Cardiac septum (tissue), 1 donor: ENCODE results near the gene DNM3. TPM values are rescaled to one million over a fixed set of nuclear protein-coding genes. Genes with fewer than 3 reads are reported as not detected.

Source experiments
- DNase-seq: peaks from one replicate; pipeline ENCODE4 v3.0.0-alpha.2; 2020; ENCODE audit warnings: low spot score
- intact Hi-C: fragments of 100-400 bp; cut with DNase I; formaldehyde crosslinking; loops from one replicate; pipeline ENCODE4 v1.14.0; 2022
- total RNA-seq: library from RNA; stranded (reverse); fragmentation: NEBNext Ultra II Directional; extraction: Animal tissue kit (Norgen Biotek cat#: 25700); gene quantifications from one replicate; pipeline ENCODE4 v1.2.1, GENCODE V29; 2021
- donor health status: DM: no; HTN: no; CAD: no.

DNM3 gene
- total RNA-seq, 1 donor from 2014 or later: 2.4 TPM

DNA sequence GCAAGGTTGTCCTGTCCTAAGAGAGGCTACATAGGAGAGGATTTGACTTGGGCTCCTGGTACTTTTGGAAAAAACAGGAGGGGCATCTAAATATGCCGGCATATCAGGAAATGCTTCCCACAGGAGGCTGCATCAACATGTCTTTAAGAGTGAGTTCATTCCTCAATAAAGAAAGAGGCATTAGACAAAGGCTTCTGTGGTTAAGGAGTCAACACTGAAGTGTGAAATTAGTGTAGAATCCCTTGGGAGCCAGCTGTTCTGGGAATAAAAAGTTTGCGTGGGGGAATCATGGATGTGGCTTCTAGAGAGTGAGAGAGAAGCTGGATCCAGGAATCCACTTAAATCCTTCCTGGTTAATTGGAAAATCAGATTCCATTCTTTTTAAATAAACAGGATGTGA lies 69.5 kb downstream of the DNM3 start:
- no peak for DNase-seq
- intact Hi-C loops: no loop called here

- DNase-seq: no peak
- intact Hi-C loops: no loop called here
Measured at GRCh38 chr1:171911506-171911905, 70.2 kb downstream of the DNM3 start.

DNA sequence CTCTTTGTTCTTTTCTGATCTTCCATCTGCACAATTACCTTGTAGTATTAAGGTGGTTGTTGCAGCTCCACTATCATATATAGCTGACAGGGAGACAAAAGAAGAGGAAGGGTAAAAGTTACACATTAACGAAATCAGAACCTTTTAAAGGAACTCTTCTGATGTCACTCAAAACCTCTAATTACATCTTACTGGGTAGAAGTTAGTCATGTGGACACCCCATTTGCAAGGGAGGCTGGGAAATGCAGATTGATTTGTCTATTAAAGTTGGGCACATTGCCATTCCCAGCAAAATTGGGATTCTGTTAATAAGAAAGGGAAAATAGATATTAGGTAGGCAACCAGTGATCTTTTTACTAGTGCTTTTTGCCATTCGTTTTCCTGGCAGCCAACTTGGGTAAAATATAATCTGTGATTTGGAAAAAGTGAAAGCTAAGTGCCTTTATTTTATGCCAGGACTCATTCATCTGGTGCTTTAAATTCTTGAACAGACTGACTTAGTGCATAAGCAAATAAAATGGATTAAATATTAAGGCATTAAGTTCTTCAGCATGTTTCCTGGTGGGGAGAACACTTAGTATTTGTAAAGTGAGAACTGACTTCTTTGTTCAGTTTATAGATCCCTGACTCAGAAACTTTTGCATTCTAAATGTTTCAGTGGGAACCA lies 71.3 kb downstream of the DNM3 start:
- DNase-seq: no peak

DNA sequence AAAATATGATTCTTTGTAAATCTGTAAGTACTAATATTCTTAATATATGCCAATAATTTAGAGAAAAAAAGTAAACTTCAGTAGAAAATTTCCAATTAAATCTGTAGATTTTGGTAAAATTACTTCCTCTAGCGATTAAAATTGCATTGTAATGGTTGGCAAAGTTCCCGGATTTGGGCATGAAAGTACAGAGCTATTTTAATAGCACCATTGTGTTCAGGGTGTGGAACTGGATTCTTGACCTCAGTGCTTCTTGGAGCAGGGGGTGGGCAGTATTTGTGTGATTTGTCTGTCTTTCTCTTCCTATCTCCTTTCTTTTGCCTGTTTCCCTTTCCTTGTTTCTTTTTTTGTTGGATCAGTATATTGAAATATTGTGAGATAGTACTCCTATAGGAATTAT lies 72.1 kb downstream of the DNM3 start:
- no peak for DNase-seq
- intact Hi-C loops: no loop called here

More for the DNA sequence above, 71.3 kb downstream of the DNM3 start:
- intact Hi-C loops: no loop called here

DNA sequence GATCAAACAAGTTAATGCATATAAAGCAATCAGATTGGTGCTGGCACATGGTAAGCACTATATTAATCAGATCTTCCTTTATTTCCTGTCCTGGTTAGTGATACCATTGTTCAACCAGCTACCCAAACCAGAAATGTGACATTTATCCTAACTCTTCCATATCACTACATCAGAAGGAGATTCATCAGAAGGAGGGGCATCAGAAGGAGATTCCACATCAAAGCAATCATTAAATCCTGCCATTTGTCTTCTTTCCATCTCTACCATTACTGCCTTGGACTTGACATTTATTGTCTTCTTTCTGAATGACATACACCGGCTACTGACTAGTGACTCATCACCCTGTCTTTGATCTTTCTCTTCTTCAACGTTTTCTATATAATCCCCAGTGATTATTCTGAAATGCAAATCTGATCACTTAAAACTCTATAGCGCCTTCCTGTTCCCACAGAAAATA lies 75.0 kb downstream of the DNM3 start:
- intact Hi-C loops: no loop called here
- no peak for DNase-seq

GRCh38 chr1:171917331-171917730 lies 76.0 kb downstream of the DNM3 start:
- no peak for DNase-seq
- intact Hi-C loops: no loop called here

DNA sequence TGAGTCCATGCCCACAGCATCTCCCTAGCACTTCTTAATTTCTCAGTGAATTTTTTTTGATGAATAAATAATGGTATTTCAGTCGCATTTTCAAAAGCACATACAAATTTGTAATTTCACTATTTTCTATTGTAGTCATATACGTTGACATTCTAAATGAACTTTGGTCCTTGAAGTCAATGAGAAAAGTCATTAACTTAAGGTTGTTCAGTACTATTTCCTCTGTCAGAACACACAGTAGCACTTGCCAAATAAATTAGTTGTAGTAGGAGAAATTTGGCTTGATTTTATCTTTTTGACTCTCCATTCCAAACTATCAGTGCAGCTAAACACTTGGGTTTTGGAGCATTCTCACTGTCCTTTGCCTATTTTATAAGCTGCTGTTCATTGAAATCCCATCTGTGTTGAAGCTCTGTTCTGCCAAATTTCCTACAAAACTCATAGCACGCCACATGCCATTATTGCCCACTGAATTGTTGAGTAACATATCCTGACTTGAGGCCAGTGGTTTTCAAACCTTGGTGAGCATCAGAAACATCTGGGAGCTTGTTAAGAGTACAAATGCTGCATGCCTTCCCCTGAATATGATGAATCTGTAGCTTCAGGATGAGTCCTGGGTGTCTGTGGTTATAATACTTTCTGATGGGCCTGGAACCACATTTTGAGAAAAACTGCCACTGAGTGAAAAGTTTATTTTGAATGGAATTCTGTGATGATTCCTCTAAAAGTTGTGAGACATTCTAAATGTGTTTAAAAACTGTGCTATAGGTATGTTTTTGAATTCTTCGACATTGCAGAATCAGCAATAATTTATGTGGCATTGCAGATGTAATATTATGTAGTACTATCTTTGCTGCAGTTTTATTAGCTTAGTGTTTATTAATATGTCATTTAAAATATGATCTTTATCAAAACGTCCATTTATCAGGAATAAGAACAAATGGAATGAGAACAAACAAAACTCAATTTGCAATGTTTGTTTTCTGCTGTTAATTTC lies 78.9 kb downstream of the DNM3 start:
- intact Hi-C loops: no loop called here
- DNase-seq: no peak

DNA sequence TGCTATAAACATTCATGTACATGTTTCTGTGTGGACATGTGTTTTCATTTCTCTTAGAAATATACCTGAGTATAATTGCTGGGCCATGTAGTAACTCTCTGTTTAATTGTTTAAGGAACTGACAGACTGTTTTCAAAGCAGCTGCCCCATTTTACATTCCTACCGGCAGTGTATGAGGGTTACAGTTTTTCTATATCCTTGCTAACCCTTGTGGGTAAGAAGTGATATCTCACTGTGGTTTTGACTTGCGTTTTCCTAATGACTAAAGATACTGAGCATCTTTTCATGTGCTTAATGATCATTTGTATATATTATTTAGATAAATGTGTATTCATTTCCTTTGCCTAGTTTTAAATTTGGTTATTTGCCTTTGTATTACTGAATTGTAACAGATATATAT lies 81.7 kb downstream of the DNM3 start:
- DNase-seq: no peak
- intact Hi-C loops: no loop called here

DNA sequence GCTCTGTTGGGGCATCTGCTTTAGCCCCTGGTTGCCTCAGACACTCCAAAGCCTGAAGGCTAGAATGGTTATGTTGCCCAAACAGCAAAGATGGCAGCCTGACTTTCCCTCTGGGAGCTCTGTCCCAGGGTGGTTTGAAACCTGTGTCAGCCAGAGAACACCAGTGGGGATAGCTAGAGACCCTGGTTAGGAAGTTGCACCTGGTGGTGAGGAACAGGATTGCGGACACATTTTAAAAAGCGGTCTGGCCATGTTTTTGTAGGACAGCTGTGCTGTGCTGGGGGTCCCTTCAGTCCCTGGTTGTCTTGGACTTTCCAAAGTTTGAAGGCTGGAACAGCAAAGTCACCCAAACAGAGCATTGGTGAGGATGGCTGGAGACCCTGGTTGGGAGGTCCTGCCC lies 87.8 kb downstream of the DNM3 start:
- intact Hi-C loops: no loop called here
- no peak for DNase-seq

DNA sequence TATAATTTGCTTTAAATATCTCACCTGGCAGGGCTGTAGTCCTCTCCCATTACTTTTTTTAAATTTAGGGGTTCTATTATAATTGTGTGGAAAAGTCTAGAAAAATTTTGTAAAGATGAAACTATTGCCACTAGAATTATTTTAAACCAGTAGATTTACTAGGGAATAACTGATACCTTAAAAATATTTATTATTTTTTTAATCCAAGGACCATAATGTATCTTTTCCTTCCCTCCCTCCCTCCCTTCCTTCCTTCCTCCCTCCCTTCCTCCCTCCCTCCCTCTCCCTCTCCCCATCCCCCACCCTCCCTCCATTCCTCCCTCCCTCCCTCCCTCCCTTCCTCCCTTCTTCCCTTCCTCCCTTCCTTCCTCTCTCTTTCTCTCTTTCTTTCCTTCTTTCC lies 90.5 kb downstream of the DNM3 start:
- no peak for DNase-seq
- intact Hi-C loops: no loop called here

DNA sequence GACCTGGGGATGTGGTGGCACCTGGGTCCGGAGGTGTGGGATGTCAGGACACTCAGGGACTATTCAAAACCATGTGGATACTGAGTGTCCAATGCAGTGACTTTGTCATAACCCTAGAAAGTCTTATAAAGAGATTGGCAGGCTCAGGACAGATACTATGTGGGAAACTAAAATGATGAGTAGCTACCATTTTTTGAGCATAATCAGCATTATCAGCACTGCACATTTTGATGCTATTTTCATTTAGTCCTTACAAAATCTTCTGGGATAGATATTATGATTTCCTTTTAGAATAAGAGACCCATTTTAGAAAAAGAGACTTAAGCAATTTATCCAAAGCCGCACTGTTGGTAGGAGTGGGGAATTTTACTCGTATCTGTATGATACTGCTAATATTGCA lies 93.4 kb downstream of the DNM3 start:
- intact Hi-C loops: no loop called here
- DNase-seq: no peak

- DNase-seq: no peak
- intact Hi-C loops: no loop called here
Measured at GRCh38 chr1:171935086-171935485, 93.8 kb downstream of the DNM3 start.

- DNase-seq: no peak
- intact Hi-C loops: no loop called here
Measured at GRCh38 chr1:171935664-171936063, 94.4 kb downstream of the DNM3 start.

DNA sequence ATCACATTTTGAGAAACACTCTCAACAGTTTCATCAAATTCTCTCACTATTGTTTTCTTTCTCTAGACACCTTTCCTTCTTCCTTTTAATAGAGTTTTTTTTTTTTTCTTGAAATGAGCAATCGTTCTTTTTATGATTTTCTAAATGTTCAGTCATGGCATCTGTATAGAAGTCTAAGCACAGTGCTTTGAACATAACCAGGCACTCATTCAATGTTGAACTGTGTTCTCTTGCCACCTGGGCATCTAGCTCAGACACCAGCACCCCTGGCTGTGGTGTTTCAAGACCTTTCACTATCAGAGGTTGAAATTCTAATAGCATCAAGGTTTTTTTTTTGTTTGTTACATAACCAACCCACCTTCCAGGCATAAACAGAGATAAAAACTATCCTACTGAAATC lies 96.6 kb downstream of the DNM3 start:
- intact Hi-C loops: no loop called here
- no peak for DNase-seq

GRCh38 chr1:171939740-171940139 lies 98.4 kb downstream of the DNM3 start:
- intact Hi-C loops: no loop called here
- no peak for DNase-seq

- no peak for DNase-seq
- intact Hi-C loops: no loop called here
Measured at GRCh38 chr1:171940368-171940767, 99.1 kb downstream of the DNM3 start.

- intact Hi-C loops: no loop called here
Measured at GRCh38 chr1:171941920-171942319, 100.6 kb downstream of the DNM3 start.

DNA sequence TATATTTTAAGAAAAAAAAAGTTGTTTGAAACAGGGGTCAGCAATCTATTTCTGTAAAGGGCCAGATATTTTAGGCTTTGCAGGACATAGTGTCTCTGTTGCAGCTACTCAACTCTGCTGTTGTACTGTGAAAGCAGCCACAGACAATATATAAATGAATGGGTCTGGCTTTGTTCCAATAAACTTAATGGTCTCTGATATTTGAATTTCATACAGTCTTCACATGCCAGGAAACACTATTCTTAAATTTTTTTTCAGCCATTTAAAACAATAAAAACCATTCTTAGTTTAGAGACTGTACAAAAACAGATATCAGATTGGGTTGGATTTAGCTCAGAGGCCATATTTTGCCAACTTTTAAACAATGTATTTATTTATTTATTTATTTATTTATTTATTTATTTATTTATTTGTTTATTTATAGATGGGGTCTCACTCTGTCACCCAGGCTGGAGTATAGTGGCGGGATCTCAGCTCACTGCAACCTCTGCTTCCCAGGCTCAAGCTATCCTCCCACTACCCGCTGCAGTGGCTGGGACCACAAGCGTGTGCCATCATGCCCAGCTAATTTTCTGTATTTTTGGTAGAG lies 102.8 kb downstream of the DNM3 start:
- DNase-seq: no peak
- intact Hi-C loops: no loop called here

More at GRCh38 chr1:171941920-171942319, 100.6 kb downstream of the DNM3 start:
- DNase-seq: no peak

GRCh38 chr1:171948511-171948910 lies 107.2 kb downstream of the DNM3 start:
- DNase-seq: no peak
- intact Hi-C loops: no loop called here

DNA sequence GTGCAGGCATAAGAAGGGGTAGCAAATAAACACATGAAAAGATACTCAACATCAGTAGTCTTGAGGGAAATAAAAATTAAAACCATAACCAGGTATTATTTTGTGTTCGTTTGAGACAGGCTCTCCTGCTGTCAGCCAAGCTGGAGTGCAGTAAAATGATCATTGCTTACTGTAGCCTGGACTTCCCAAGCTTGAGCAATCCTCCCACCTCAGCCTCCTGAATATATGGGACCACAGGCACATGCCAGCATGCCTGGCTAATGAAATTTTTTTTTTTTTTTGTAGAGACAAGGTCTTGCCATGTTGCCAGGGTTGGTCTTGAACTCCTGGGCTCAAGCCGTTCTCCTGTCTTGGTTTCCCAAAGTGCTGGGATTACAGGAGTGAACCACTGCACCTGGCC lies 108.0 kb downstream of the DNM3 start:
- intact Hi-C loops: no loop called here
- DNase-seq: no peak
